HG02870 (cell line): ENCODE data around the gene SAYSD1.

Source experiments
- ATAC-seq: cut with Tn5 transposase; IDR thresholded peaks from one replicate; pipeline ENCODE4 v1.9.1; 2021; ENCODE audit warnings: mild to moderate bottlenecking, moderate library complexity; ENCODE audit not compliant: unreplicated experiment

Gene SAYSD1

GRCh38 chr6:39108041-39108839, 6.7 kb downstream of the SAYSD1 start:
- no peak for ATAC-seq

DNA sequence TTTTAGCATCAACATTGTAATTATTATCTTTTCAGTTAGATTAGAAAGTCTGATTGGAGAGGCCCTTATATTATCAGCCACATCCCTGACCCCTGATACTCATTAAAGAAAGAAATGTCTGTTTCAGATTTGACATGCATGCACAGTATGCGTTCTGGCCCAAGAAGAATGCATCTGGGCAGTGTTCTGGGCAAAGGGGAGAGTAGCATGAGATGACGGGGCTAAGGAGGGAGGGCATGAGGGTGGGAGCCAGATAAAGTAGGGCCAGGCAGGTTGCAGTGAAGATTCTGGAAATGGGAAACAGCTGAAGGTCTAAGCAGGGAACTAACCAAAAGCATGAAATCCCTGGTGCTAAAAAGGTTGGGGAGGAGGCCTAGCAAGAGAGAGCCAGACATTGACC, 7.3 kb downstream of the SAYSD1 start:
- ATAC-seq = no peak

GRCh38 chr6:39107034-39107433, 8.0 kb downstream of the SAYSD1 start:
- no peak for ATAC-seq

- no peak for ATAC-seq
Measured at GRCh38 chr6:39104528-39104927, 10.5 kb downstream of the SAYSD1 start.

- no peak for ATAC-seq
Measured at GRCh38 chr6:39102821-39103136, 12.2 kb downstream of the SAYSD1 start.

- no peak for ATAC-seq
Measured at GRCh38 chr6:39102071-39102820, 12.7 kb downstream of the SAYSD1 start.

DNA sequence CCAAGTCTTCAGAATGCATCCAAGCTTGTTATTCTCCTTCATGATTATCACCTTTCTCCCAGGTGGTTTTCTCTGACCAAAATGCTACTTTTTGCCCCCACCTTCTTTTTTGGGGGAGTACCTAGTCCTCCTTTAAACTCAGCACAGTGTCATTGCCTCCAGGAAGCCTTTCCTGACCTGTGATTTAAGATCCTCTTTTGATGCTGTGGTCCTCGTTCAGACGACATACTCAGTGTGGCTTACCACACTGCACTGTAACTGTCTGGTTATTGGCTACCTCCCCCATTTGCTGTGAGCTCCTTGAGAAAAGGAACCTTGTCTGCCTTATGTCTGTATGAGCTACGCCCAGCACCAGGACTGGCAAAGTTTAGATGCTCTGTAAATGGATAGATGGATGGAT, 14.6 kb downstream of the SAYSD1 start:
- ATAC-seq = no peak

- no peak for ATAC-seq
Measured at GRCh38 chr6:39095578-39095977, 19.4 kb downstream of the SAYSD1 start.

GRCh38 chr6:39093149-39093708, 21.8 kb downstream of the SAYSD1 start:
- no peak for ATAC-seq

GRCh38 chr6:39092124-39092523, 22.9 kb downstream of the SAYSD1 start:
- no peak for ATAC-seq

DNA sequence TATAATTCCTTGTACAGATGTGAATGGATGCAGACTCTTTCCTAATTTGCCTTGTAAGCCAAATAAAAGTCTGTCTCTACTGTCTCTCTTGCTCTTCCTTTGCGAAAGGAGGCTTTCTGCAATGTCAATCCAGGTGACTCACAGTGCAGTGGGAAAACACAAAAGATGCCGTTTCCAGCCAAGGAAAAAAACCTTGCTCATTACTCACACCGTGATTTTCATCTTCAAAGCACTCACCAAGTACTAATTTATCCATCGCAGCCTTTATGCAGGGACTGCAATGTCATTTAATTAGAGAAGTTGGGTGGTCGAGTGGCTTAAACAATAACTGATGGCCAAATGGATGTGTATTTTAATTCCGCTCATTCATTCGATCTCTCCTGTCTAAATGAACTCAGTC, 23.8 kb downstream of the SAYSD1 start:
- ATAC-seq = no peak

GRCh38 chr6:39090036-39090435, 24.9 kb downstream of the SAYSD1 start:
- ATAC-seq = no peak

GRCh38 chr6:39088331-39088730, 26.7 kb downstream of the SAYSD1 start:
- ATAC-seq = no peak

GRCh38 chr6:39087197-39087596, 27.8 kb downstream of the SAYSD1 start:
- no peak for ATAC-seq

DNA sequence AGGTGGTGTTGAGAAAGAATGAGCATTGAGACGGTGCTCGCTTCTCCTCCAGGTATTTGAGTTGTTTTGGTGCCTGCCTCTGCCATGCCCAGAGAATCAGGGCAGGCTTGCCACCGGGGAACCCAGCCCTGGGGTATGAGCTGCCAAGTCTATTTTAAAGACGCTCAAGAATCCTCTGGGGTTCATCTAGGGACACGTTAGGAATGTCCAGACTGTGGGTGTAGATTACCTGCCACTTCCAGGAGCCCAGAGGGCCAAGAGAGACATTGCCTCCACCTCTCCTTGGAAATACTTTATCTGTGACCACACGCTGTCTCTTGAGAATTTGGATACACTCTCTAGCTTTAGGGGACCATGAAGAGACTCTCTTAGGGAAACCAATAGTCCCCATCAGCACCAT, 28.3 kb downstream of the SAYSD1 start:
- ATAC-seq = no peak

DNA sequence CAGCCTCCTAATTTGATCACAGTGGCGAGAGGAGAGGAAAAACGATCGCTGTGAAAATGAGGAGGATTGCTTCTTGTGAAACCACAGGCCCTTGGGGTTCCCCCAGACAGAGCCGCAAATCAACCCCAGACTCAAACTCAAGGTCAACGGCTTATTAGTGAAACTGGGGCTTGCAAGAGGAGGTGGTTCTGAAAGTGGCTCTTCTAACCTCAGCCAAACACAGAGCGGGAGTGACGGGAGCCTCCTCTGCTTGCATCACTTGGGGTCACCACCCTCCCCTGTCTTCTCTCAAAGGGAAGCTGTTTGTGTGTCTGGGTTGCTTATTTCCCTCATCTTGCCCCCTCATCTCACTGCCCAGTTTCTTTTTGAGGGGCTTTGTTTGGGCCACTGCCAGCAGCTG, 28.7 kb downstream of the SAYSD1 start:
- peak; percentile 82 for ATAC-seq

DNA sequence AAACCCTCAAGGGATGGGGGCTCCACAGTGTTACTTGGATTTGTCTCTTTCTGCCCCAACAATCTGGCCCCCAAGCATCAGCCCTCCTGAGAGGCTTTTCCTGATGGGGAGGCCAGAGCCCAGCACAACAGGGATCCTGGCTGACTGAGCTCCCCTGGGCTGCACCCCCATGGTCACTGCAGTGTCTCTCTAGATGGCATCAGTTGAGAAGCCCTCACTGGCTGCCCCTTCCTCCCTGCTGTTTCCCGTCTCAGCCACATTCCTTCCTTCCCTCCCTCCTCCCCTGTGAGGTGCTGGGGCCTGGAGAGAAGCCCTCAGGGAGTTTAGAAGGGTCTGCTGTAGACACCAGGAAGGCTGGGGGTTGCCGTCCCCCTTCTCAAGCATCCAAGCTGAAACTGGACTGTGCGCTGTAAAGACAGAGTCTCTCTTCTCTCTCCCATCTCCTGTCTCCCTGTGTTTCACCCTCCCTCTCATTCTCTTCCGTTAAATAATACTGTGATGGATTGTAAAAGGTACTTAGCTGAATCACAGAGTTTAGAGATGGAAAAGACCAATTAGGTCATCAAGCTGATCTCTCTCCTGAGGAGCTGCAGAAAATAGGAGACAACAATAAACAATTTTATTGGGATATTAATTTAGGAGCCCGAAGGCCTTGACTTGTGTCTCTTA, 29.7 kb downstream of the SAYSD1 start:
- no peak for ATAC-seq

DNA sequence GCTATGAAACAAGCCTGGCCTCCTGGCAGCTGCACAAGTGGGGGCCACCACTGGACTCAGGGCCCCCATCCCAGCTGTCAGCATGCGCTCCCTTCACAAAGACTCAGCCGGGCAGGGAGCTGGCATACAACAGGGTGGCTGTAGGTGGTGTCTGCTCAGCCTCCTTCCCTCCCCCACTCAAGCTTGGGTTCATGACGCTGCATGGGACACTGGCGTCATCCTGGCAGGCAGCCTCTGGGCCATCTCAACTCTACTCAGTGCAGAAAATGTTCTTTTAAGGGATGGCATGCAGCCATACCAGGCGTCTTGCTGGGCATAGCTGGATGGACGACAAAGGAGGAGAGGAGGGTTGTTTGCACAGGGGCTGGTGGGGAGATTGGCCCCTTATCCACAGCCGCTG, 30.5 kb downstream of the SAYSD1 start:
- ATAC-seq = no peak

- ATAC-seq = no peak
Measured at GRCh38 chr6:39083231-39083634, 31.8 kb downstream of the SAYSD1 start.

DNA sequence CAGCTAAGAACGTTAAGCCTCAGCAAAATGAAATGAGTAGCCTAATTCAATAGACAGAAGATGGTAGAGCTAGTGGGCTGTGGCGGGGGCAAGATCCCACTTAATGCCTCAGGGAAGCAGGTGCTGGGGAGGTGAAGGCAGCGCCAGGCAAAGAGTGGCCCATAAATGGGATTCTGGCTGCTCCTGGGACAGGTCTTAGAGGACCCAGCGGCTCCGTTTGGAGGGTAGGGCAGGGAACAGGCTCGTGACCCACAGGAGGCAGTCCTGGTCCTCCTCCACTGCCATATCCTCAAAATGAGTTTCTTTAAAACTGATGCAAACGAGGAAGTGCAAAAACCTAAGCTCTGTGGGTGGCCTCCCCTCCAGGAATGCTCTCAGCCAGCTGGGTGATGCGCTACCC, 32.7 kb downstream of the SAYSD1 start:
- ATAC-seq = no peak

DNA sequence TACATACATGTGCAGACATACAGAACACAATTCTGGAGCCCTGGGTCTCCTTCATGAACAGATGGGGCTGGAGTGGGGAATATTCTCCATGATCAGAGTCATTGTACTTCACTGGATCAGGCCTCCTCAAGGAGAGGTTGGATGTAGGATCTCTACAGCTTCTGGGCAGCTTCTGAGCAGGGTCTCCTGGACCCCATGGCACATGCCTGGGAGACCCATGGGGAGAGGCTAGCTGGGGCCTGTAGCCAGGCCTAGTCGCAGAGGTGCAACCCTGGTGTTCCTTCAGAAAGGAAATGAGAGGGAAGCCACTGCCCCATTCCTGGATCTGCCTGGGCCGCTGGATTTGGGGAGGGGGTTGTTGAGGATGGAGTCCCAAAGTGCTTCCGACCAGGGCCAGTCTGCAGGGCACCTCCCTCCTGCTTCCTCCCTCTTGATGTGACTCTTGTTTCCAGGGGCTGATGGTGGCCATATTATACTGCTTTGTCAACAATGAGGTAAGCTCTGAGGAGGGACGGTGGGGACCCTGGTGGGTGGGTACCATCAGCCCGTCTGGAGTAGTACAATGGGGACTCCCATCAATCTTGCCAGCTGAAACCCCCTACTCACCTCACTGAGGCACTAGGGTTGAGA, 34.6 kb downstream of the SAYSD1 start:
- ATAC-seq = no peak
